Measurements from ENCODE around the gene CDKL2. TPM values are rescaled to one million over a fixed set of nuclear protein-coding genes. Genes with fewer than 3 reads are reported as not detected.

CDKL2 gene
- total RNA-seq, 1 experiment from 2014 or later: 5.7 TPM

DNA sequence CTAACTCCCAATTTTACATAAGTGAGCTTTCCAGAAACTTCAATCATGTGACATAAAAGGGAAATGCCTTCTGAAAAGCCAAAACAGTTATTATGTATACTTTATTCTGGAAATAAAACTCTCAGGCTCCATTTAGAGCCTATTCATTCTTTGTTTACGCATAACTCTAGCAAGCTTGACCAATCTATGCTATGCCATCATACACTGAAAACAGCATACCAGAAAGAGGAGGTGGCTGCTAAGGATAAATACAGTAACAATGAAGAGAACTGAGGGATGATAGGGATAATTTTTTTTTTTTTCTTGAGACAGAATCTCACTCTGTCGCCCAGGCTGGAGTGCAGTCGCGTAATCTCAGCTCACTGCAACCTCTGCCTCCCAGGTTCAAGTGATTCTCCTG is 24.4 kb downstream of the CDKL2 start:
- DNase-seq (ENCODE audit: low read depth, low spot score): no peak
- POLR2A ChIA-PET: no interaction called here
- Histone ChIP-seq H3K4me3 (ENCODE audit: low read depth in 2 of 2, low read length in 2 of 2) (no peak overlapping the region), H3K9me3 (ENCODE audit: control insufficient read depth, insufficient read depth, low read depth, low read length) (no peaks in the 10 kb centered on the region), H3K27me3 (ENCODE audit: control insufficient read depth, insufficient read depth, low read length) (no peaks in the 10 kb centered on the region), H3K36me3 (ENCODE audit: control insufficient read depth, insufficient read depth, low read length) (no peaks in the 10 kb centered on the region), H3K4me1 (ENCODE audit: control insufficient read depth, insufficient read depth, low read length) (no peaks in the 10 kb centered on the region), H3K27ac (ENCODE audit: low read length) (no peak overlapping the region)
- in situ Hi-C loops (cut with HindIII; ENCODE audit: low pct_unique_long_range_greater_than_20kb, low sequenced_read_pairs) (no loop called here), intact Hi-C loops (cut with micrococcal nuclease; ENCODE audit: unreplicated experiment) (no loop called here)
- BruUV-seq (replicated peaks): no TSS peak
- no peak for ATAC-seq
- CTCF ChIA-PET: no interaction called here
- no peak for TF ChIP-seq REST (IDR thresholded peaks at IDR 0.05; ENCODE audit: insufficient read depth in 1 of 2, low read depth in 2 of 2, low read length in 1 of 2)
- no peak for TF ChIP-seq TCF7L2 (IDR thresholded peaks at IDR 0.05; ENCODE audit: low read depth, low read length)
- TF ChIP-seq POLR2AphosphoS5 (IDR thresholded peaks at IDR 0.05; ENCODE audit: low read depth, low read length): no peak
- TF ChIP-seq, protein P1, sequence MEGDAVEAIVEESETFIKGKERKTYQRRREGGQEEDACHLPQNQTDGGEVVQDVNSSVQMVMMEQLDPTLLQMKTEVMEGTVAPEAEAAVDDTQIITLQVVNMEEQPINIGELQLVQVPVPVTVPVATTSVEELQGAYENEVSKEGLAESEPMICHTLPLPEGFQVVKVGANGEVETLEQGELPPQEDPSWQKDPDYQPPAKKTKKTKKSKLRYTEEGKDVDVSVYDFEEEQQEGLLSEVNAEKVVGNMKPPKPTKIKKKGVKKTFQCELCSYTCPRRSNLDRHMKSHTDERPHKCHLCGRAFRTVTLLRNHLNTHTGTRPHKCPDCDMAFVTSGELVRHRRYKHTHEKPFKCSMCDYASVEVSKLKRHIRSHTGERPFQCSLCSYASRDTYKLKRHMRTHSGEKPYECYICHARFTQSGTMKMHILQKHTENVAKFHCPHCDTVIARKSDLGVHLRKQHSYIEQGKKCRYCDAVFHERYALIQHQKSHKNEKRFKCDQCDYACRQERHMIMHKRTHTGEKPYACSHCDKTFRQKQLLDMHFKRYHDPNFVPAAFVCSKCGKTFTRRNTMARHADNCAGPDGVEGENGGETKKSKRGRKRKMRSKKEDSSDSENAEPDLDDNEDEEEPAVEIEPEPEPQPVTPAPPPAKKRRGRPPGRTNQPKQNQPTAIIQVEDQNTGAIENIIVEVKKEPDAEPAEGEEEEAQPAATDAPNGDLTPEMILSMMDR (IDR thresholded peaks at IDR 0.05): no peak
- TF ChIP-seq SIN3A (IDR thresholded peaks at IDR 0.05; ENCODE audit: borderline replicate concordance, insufficient read depth, low read depth, low read length): no peak

DNA sequence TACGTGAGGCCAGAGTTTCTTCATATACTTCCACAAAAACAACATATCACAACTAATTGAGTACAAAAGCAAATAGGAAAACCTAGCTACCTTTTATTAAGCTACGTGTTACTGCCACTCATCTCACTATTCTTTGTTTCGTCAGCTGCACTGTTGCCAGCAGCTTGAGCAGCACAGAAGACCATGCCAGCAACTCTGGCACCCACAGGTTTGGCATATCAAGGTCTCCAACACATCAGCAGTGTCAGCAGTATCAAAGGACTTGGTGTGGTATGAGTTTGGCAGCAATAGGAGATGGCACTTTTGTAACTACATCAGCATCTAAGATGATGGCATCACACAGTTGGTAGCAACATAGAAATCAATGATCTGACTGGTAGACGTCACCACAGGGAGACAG is 30.7 kb downstream of the CDKL2 start:
- Histone ChIP-seq H3K36me3 (ENCODE audit: control insufficient read depth, insufficient read depth, low read length) (no peaks in the 10 kb centered on the region; the same call in 1 of the 2 replicates), H3K4me3 (ENCODE audit: low read depth in 2 of 2, low read length in 2 of 2) (no peak overlapping the region), H3K27me3 (ENCODE audit: control insufficient read depth, insufficient read depth, low read length) (no peaks in the 10 kb centered on the region), H3K9me3 (ENCODE audit: control insufficient read depth, insufficient read depth, low read depth, low read length) (no peaks in the 10 kb centered on the region), H3K4me1 (ENCODE audit: control insufficient read depth, insufficient read depth, low read length) (no peaks in the 10 kb centered on the region), H3K27ac (ENCODE audit: low read length) (no peak overlapping the region)
- in situ Hi-C loops (cut with HindIII; ENCODE audit: low pct_unique_long_range_greater_than_20kb, low sequenced_read_pairs): no loop called here
- POLR2A ChIA-PET: no interaction called here
- no TSS peak for BruUV-seq (replicated peaks)
- CTCF ChIA-PET: no interaction called here
- DNase-seq (ENCODE audit: low read depth, low spot score): no peak
- intact Hi-C loops (cut with micrococcal nuclease; ENCODE audit: unreplicated experiment): no loop called here
- ATAC-seq: no peak
- TF ChIP-seq REST (IDR thresholded peaks at IDR 0.05; ENCODE audit: insufficient read depth in 1 of 2, low read depth in 2 of 2, low read length in 1 of 2): no peak
- TF ChIP-seq SIN3A (IDR thresholded peaks at IDR 0.05; ENCODE audit: borderline replicate concordance, insufficient read depth, low read depth, low read length): no peak
- TF ChIP-seq, protein P1 (IDR thresholded peaks at IDR 0.05): no peak
- TF ChIP-seq POLR2AphosphoS5 (IDR thresholded peaks at IDR 0.05; ENCODE audit: low read depth, low read length): no peak
- no peak for TF ChIP-seq TCF7L2 (IDR thresholded peaks at IDR 0.05; ENCODE audit: low read depth, low read length)
